Esophagus muscularis mucosa (tissue), 4 donors: Measurements from ENCODE around the gene APOL6. TPM values are rescaled to one million over a fixed set of nuclear protein-coding genes. Genes with fewer than 3 reads are reported as not detected.

Source experiments
- DNase-seq: peaks from one replicate; pipeline ENCODE4 v3.0.0-alpha.2; 2017; ENCODE audit errors: extremely low spot score
- H3K27ac ChIP-seq, 4 donors: fragments of 200-600 bp; sonication (generic); replicated peaks in 1 of 4; 1 replicate in 3 of 4; 2 replicates in 1 of 4; pipeline ENCODE4 v1.5.1; 2016 to 2019; ENCODE audit warnings: mild to moderate bottlenecking in 1 of 4
- H3K27me3 ChIP-seq, 4 donors: fragments of 200-600 bp; sonication (generic); one replicate each; pipeline versions ENCODE4 v1.5.1 to v1.6.0; 2016 to 2019
- H3K36me3 ChIP-seq, 4 donors: fragments of 200-600 bp; sonication (generic); one replicate each; pipeline ENCODE4 v1.5.1; 2016 to 2019
- H3K4me1 ChIP-seq, 4 donors: fragments of 200-600 bp; sonication (generic); one replicate each; pipeline ENCODE4 v1.5.1; 2016 to 2019
- H3K4me3 ChIP-seq, 4 donors: fragments of 200-600 bp; sonication (generic); 1 replicate in 2 of 4; 2 replicates in 2 of 4; pipeline ENCODE4 v1.5.1; 2016 to 2019; ENCODE audit warnings: mild to moderate bottlenecking in 4 of 4, moderate library complexity in 1 of 4
- H3K9me3 ChIP-seq, 4 donors: fragments of 200-600 bp; sonication (generic); 1 replicate in 3 of 4; 2 replicates in 1 of 4; pipeline ENCODE4 v1.5.1; 2016 to 2019
- CTCF ChIP-seq, 3 experiments: fragments of 200-600 bp in 2 of 3; fragments of 450-650 bp in 1 of 3; sonication (generic) in 2 of 3; IDR thresholded peaks; one replicate each; pipeline ENCODE4 v1.5.1; 2017 to 2019; ENCODE audit warnings: antibody characterized with exemption in 3 of 3, mild to moderate bottlenecking in 2 of 3, moderate library complexity in 1 of 3
- EP300 ChIP-seq: sonication (generic); formaldehyde crosslinking; IDR thresholded peaks from one replicate; pipeline ENCODE4 v1.6.1; 2017; ENCODE audit warnings: antibody characterized with exemption
- POLR2A ChIP-seq: fragments of 450-650 bp; IDR thresholded peaks from one replicate; pipeline ENCODE4 v1.6.1; 2017; ENCODE audit warnings: antibody characterized with exemption, moderate library complexity, mild to moderate bottlenecking, low read depth
- POLR2AphosphoS5 ChIP-seq, 2 donors: sonication (generic); formaldehyde crosslinking; IDR thresholded peaks; one replicate each; pipeline ENCODE4 v1.6.1; 2017; ENCODE audit warnings: antibody characterized with exemption in 2 of 2
- WGBS: methylation state at CpG from one replicate; pipeline ENCODE4 v1.1.5; 2018; 5-methylcytosine and 5-hydroxymethylcytosine counted together
- intact Hi-C: fragments of 100-400 bp; cut with DNase I; formaldehyde crosslinking; loops from one replicate; pipeline ENCODE4 v1.15.1; 2023
- total RNA-seq, 4 donors: library from RNA; depleted of rRNA; stranded (reverse); fragments of >200 nt; gene quantifications; one replicate each; pipeline versions ENCODE4 v1.1.0 to v1.2.1, GENCODE V29; 2016

APOL6 gene
- total RNA-seq, 4 donors from 2014 or later, result 10.1 to 21.0 (median 12.1) TPM

DNA sequence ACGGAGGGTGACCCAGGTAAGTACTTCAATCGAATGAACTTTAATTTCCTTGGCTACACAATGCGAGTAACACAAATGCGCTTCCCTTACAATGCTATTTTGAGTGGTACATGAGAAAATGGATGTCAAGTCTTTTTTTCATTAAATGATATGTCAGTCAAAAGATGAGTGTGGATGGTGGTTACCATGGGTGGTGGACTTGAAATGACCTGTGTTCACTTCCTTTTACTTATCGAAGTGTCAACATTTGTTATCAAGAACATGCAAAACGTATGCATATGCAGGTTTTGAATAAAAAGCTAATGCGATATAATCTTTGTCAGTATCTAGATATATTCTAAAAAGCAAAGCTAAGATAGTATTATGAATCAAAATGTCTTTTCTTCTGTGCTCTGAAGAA lies 60.7 kb downstream of the APOL6 start:
- no peaks in the 10 kb centered on the region for H3K4me1 ChIP-seq
- H3K36me3 ChIP-seq, result no peaks in the 10 kb centered on the region
- H3K27ac ChIP-seq, result no peak overlapping the region
- no peak for DNase-seq
- intact Hi-C loops, result no loop called here
- whole genome bisulfite sequencing, result 84% methylated on average over 7 of the region's 7 CpGs
- peaks cover 0 to 5% (median 0%) of the 10 kb centered on the region in 4 donors for H3K9me3 ChIP-seq
- H3K27me3 ChIP-seq, result no peaks in the 10 kb centered on the region
- H3K4me3 ChIP-seq, result no peak overlapping the region
- TF ChIP-seq EP300 (no peak), POLR2AphosphoS5 (IDR thresholded peaks at IDR 0.05) (no peak)

GRCh38 chr22:35711336-35711735 lies 63.1 kb downstream of the APOL6 start:
- no peak for DNase-seq
- TF ChIP-seq EP300, result no peak
- no peak for TF ChIP-seq POLR2AphosphoS5 (IDR thresholded peaks at IDR 0.05)
- no peak for TF ChIP-seq CTCF (IDR thresholded peaks at IDR 0.05)
- no peak for TF ChIP-seq POLR2A
- H3K27ac ChIP-seq, result no peak overlapping the region
- 83% methylated on average over 4 of the region's 4 CpGs for WGBS
- no peak overlapping the region for H3K4me3 ChIP-seq
- H3K9me3 ChIP-seq, result peaks cover 0 to 5% (median 0%) of the 10 kb centered on the region in 4 donors
- H3K4me1 ChIP-seq, result no peaks in the 10 kb centered on the region
- intact Hi-C loops, result no loop called here
- H3K27me3 ChIP-seq, result no peaks in the 10 kb centered on the region
- H3K36me3 ChIP-seq, result no peaks in the 10 kb centered on the region

GRCh38 chr22:35712672-35713071 lies 64.4 kb downstream of the APOL6 start:
- no peaks in the 10 kb centered on the region for H3K4me1 ChIP-seq
- TF ChIP-seq POLR2AphosphoS5 (IDR thresholded peaks at IDR 0.05), result no peak
- no peak for TF ChIP-seq POLR2A
- no peak for TF ChIP-seq EP300
- TF ChIP-seq CTCF (IDR thresholded peaks at IDR 0.05), result no peak
- DNase-seq, result no peak
- H3K4me3 ChIP-seq, result no peak overlapping the region
- H3K36me3 ChIP-seq, result no peaks in the 10 kb centered on the region
- WGBS, result 90% methylated on average over 2 of the region's 2 CpGs
- H3K27ac ChIP-seq, result no peak overlapping the region
- H3K27me3 ChIP-seq, result no peaks in the 10 kb centered on the region
- peaks cover 0 to 5% (median 0%) of the 10 kb centered on the region in 4 donors for H3K9me3 ChIP-seq
- intact Hi-C loops, result no loop called here

DNA sequence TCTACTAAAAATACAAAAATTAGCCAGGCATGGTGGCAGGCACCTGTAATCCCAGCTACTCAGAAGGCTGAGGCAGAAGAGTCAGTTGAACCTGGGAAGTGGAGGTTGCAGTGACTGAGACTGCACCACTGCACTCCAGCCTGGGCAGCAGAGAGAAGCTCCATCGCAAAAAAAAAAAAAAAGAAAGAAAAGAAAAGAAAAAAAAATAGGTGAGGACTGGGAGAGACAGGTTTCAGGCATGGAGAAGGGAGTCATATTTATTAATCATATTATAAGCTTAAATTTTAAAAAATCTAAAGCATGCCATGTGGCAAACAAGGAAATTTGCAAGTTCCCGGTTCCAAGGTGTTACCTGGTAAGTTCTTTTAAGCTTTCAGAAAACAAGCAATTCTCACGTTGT lies 69.3 kb downstream of the APOL6 start, which contains the start of gene APOL5:
TSS of gene APOL5 (plus strand) at position 301 of the 400 bp plus-strand sequence. CDS start at position 301, 0 bp downstream.
- WGBS, result 81% methylated on average over 3 of the region's 3 CpGs
- intact Hi-C loops, result no loop called here
- Histone ChIP-seq H3K4me1 (no peaks in the 10 kb centered on the region), H3K4me3 (no peak within 1 kb of the TSS), H3K27me3 (no peaks in the 10 kb centered on the region), H3K36me3 (no peaks in the 10 kb centered on the region), H3K27ac (no peak within 1 kb of the TSS), H3K9me3 (peaks cover 0 to 5% (median 0%) of the 10 kb centered on the region in 4 donors)
- DNase-seq, result no peak
- TF ChIP-seq POLR2AphosphoS5 (IDR thresholded peaks at IDR 0.05) (no peak), CTCF (IDR thresholded peaks at IDR 0.05) (no peak), POLR2A (no peak), EP300 (no peak)

Other genes with a start within 250 kb of the APOL6 start
- gene MCM5, start 248.3 kb upstream of the APOL6 start, total RNA-seq, result 10 to 100 TPM in 3 of 4 donors, 1 to 10 TPM in 1; 9.1 to 22.2 (median 16.4) TPM
- gene RASD2, start 107.6 kb upstream of the APOL6 start, total RNA-seq, result 10 to 100 TPM; 18.4 to 53.6 (median 31.7) TPM
- gene MB, start 31.1 kb upstream of the APOL6 start, total RNA-seq, result 1 to 10 TPM in 1 of 4 donors, under 1 TPM in 1, not detected in 2; 0.63 to 3.0 TPM
- gene APOL5, start 69.4 kb downstream of the APOL6 start, total RNA-seq, result under 1 TPM in 1 of 4 donors, not detected in 3; 0.29 TPM